ENCODE results near the gene ATP2C2. TPM values are rescaled to one million over a fixed set of nuclear protein-coding genes. Genes with fewer than 3 reads are reported as not detected.

ATP2C2 gene
- polyA plus RNA-seq, 1 of the 3 experiments (the other 2 are of a cell fraction), result 0.33 TPM

DNA sequence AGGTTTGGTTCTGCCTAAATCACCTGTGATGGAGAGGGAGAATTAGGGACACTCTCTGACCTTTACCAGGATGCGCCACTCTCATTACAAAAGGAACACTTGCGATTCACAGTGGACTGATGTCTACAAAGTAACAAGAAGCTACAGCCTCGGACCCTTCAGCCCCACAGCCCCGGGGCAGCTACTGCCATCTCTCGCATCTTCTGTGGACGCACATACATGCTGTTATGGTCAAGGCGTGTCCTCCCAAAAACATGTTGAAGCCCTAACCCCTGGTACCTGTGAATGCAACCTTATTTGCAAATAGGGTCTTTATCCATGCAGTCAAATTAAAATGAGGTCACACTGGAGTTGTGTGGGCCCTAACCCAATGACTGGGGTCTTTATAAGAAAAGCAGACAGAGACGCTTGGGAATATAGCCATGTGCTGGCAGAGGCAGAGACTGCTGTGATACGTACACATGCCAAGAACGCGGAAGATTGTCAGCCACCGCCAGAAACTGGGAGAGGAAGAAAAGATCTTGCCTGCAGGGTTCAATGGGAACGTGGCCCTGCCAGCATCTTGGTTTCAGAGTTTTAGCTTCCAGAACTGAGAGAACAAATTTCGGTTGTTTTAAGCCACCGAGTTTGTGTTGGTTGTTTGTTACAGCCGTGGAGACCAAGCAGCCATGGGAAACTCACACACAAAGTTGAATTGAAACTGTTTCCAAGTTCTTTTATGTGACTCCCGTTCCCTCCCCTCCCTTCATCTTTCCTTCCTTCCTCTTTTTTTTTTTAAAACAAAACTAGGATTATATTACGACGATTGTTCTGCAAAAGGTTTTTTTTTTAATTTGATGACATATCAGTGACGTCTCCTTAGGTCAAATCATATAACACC is 23.1 kb downstream of the ATP2C2 start:
- no peak overlapping the region for H3K4me3 ChIP-seq (ENCODE audit: low read depth in 2 of 2, low read length in 1 of 2)
- no peak overlapping the region for H3K4me2 ChIP-seq
- WGBS (ENCODE audit: low lambda C conversion rate), result 62% methylated on average over 20 of the region's 20 CpGs
- H3F3A ChIP-seq (replicated peaks; ENCODE audit: insufficient read depth), result no peaks in the 10 kb centered on the region
- no peak overlapping the region for H2AFZ ChIP-seq (ENCODE audit: low read depth)
- H3K27ac ChIP-seq (ENCODE audit: low read depth in 2 of 2, low read length in 1 of 2), result no peak overlapping the region
- no peak overlapping the region for H3K9ac ChIP-seq
- no peak for DNase-seq
- no peaks in the 10 kb centered on the region for H3K79me2 ChIP-seq (ENCODE audit: insufficient read depth)
- H4K20me1 ChIP-seq (ENCODE audit: insufficient read depth), result no peaks in the 10 kb centered on the region
- TF ChIP-seq ELF1 (IDR thresholded peaks at IDR 0.05), result no peak
- no peaks in the 10 kb centered on the region for H3K9me3 ChIP-seq
- POLR2A ChIA-PET, result no interaction called here
- no peaks in the 10 kb centered on the region for H3K4me1 ChIP-seq (ENCODE audit: control insufficient read depth in 1 of 2, insufficient read depth in 2 of 2, low read depth in 1 of 2, low read length in 1 of 2)
- CTCF ChIA-PET, result interaction anchor here (0.7 kb wide), 1 partner anchor 1509 kb away, joined by 3 read pairs; no protein-coding TSS in a partner anchor
- H3K27me3 ChIP-seq (ENCODE audit: insufficient read depth), result peaks cover 20% of the 10 kb centered on the region; the same call in 1 of the 2 replicates
- H3K36me3 ChIP-seq (replicated peaks in 1 of 2; ENCODE audit: control insufficient read depth in 1 of 2, insufficient read depth in 2 of 2, low read length in 1 of 2), result no peaks in the 10 kb centered on the region
- no peaks in the 10 kb centered on the region for H3K9me2 ChIP-seq

DNA sequence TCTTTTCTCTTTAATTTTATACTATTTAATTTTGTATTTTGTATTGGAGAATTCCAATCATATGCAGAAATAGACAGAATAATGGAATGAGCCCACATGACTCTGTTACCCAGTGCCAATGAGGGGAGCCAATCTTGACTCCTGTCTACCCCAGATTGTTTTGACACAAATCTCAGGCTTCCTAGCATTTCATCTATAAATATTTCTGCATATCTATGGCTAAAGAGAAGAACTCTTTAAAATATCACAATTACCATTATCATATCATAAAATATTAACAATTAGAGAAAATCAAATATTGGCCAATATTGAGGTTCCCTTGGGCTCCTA is 23.7 kb downstream of the ATP2C2 start:
- no peak for TF ChIP-seq RXRA (IDR thresholded peaks at IDR 0.05; ENCODE audit: borderline replicate concordance, low read depth)
- TF ChIP-seq SIN3A (IDR thresholded peaks at IDR 0.05; ENCODE audit: borderline replicate concordance, low read depth, low read length), result no peak
- no peak for TF ChIP-seq NRF1 (IDR thresholded peaks at IDR 0.05; ENCODE audit: low read depth, low read length)
- no peak for TF ChIP-seq EZH2phosphoT487 (IDR thresholded peaks at IDR 0.05; ENCODE audit: borderline replicate concordance, low read depth)
- no peak for TF ChIP-seq RAD21 (IDR thresholded peaks at IDR 0.05; ENCODE audit: low read length)
- no peak for TF ChIP-seq RCOR1 (IDR thresholded peaks at IDR 0.05; ENCODE audit: low read length)
- no peak for TF ChIP-seq FOSL2 (IDR thresholded peaks at IDR 0.05; ENCODE audit: borderline replicate concordance, low read depth)
- TF ChIP-seq EP300 (IDR thresholded peaks at IDR 0.05; ENCODE audit: borderline replicate concordance in 1 of 2, low read depth in 1 of 2, low read length in 1 of 2), result no peak
- no peak for TF ChIP-seq YY1 (IDR thresholded peaks at IDR 0.05; ENCODE audit: low read depth)
- TF ChIP-seq, protein P1, sequence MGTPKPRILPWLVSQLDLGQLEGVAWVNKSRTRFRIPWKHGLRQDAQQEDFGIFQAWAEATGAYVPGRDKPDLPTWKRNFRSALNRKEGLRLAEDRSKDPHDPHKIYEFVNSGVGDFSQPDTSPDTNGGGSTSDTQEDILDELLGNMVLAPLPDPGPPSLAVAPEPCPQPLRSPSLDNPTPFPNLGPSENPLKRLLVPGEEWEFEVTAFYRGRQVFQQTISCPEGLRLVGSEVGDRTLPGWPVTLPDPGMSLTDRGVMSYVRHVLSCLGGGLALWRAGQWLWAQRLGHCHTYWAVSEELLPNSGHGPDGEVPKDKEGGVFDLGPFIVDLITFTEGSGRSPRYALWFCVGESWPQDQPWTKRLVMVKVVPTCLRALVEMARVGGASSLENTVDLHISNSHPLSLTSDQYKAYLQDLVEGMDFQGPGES (IDR thresholded peaks at IDR 0.05; ENCODE audit: low read depth, low read length), result no peak
- TF ChIP-seq JUND (IDR thresholded peaks at IDR 0.05), result no peak
- TF ChIP-seq MEF2A (IDR thresholded peaks at IDR 0.05; ENCODE audit: borderline replicate concordance, low read depth), result no peak
- TF ChIP-seq, protein P2, sequence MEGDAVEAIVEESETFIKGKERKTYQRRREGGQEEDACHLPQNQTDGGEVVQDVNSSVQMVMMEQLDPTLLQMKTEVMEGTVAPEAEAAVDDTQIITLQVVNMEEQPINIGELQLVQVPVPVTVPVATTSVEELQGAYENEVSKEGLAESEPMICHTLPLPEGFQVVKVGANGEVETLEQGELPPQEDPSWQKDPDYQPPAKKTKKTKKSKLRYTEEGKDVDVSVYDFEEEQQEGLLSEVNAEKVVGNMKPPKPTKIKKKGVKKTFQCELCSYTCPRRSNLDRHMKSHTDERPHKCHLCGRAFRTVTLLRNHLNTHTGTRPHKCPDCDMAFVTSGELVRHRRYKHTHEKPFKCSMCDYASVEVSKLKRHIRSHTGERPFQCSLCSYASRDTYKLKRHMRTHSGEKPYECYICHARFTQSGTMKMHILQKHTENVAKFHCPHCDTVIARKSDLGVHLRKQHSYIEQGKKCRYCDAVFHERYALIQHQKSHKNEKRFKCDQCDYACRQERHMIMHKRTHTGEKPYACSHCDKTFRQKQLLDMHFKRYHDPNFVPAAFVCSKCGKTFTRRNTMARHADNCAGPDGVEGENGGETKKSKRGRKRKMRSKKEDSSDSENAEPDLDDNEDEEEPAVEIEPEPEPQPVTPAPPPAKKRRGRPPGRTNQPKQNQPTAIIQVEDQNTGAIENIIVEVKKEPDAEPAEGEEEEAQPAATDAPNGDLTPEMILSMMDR (IDR thresholded peaks at IDR 0.05), result no peak
- no peak for TF ChIP-seq GATA2 (CRISPR knock-in tag; IDR thresholded peaks at IDR 0.05)
- TF ChIP-seq, protein P3, sequence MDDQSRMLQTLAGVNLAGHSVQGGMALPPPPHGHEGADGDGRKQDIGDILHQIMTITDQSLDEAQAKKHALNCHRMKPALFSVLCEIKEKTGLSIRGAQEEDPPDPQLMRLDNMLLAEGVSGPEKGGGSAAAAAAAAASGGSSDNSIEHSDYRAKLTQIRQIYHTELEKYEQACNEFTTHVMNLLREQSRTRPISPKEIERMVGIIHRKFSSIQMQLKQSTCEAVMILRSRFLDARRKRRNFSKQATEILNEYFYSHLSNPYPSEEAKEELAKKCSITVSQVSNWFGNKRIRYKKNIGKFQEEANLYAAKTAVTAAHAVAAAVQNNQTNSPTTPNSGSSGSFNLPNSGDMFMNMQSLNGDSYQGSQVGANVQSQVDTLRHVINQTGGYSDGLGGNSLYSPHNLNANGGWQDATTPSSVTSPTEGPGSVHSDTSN (IDR thresholded peaks at IDR 0.05), result no peak
- TF ChIP-seq, protein P4, sequence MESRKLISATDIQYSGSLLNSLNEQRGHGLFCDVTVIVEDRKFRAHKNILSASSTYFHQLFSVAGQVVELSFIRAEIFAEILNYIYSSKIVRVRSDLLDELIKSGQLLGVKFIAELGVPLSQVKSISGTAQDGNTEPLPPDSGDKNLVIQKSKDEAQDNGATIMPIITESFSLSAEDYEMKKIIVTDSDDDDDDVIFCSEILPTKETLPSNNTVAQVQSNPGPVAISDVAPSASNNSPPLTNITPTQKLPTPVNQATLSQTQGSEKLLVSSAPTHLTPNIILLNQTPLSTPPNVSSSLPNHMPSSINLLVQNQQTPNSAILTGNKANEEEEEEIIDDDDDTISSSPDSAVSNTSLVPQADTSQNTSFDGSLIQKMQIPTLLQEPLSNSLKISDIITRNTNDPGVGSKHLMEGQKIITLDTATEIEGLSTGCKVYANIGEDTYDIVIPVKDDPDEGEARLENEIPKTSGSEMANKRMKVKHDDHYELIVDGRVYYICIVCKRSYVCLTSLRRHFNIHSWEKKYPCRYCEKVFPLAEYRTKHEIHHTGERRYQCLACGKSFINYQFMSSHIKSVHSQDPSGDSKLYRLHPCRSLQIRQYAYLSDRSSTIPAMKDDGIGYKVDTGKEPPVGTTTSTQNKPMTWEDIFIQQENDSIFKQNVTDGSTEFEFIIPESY (IDR thresholded peaks at IDR 0.05; ENCODE audit: borderline replicate concordance, low read depth), result no peak
- TF ChIP-seq RFX5 (IDR thresholded peaks at IDR 0.05; ENCODE audit: low read length), result no peak
- no peak for TF ChIP-seq SMC3 (IDR thresholded peaks at IDR 0.05; ENCODE audit: low read depth, low read length)
- H4K20me1 ChIP-seq (ENCODE audit: insufficient read depth), result no peaks in the 10 kb centered on the region
- H3K4me1 ChIP-seq (ENCODE audit: control insufficient read depth in 1 of 2, insufficient read depth in 2 of 2, low read depth in 1 of 2, low read length in 1 of 2), result no peaks in the 10 kb centered on the region
- no peak overlapping the region for H3K4me3 ChIP-seq (ENCODE audit: low read depth in 2 of 2, low read length in 1 of 2)
- no peaks in the 10 kb centered on the region for H3F3A ChIP-seq (replicated peaks; ENCODE audit: insufficient read depth)
- H3K9ac ChIP-seq, result no peak overlapping the region
- ChIA-PET POLR2A (no interaction called here), CTCF (no interaction called here)
- H3K9me2 ChIP-seq, result no peaks in the 10 kb centered on the region
- no peaks in the 10 kb centered on the region for H3K36me3 ChIP-seq (replicated peaks in 1 of 2; ENCODE audit: control insufficient read depth in 1 of 2, insufficient read depth in 2 of 2, low read length in 1 of 2)
- no peak overlapping the region for H2AFZ ChIP-seq (ENCODE audit: low read depth)
- H3K79me2 ChIP-seq (ENCODE audit: insufficient read depth), result no peaks in the 10 kb centered on the region
- DNase-seq, result no peak
- no peaks in the 10 kb centered on the region for H3K9me3 ChIP-seq
- H3K4me2 ChIP-seq, result no peak overlapping the region
- no peak overlapping the region for H3K27ac ChIP-seq (ENCODE audit: low read depth in 2 of 2, low read length in 1 of 2)
- peaks cover 20% of the 10 kb centered on the region; the same call in 1 of the 2 replicates for H3K27me3 ChIP-seq (ENCODE audit: insufficient read depth)

Data from SK-N-SH (cell line).